ENCODE results near the gene DNAJC17. TPM values are rescaled to one million over a fixed set of nuclear protein-coding genes. Genes with fewer than 3 reads are reported as not detected.

Gene DNAJC17
- total and polyA plus RNA-seq, 2 donors from 2014 or later, result 41.6 to 56.7 TPM

DNA sequence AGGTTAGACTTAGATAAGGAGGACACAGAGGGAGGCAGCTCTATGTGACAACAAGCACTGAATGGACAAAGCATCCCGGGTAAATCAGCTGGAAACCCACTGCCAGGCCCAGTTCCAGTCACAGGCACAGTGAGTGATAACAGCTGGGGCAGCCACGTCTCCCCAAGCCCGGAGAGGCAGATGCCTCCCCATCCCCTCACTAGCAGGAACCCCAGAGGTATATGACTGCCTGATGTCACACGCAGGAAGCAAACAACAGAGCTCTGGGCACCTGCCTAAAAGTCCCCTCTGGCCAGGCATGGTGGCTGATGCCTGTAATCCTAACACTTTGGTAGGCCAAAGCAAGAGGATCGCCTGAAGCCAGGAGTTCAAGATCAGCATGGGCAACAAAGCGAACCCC is 19.3 kb downstream of the DNAJC17 start:
- FAIRE-seq, result no peak
- Histone ChIP-seq H3K4me1 (ENCODE audit: control insufficient read depth in 2 of 3, insufficient read depth in 2 of 3, low read depth in 1 of 3, low read length in 3 of 3) (peaks cover 5 to 34% (median 26%) of the 10 kb centered on the region in 3 donors), H3K27me3 (ENCODE audit: control insufficient read depth, insufficient read depth, low read length) (no peaks in the 10 kb centered on the region), H3K36me3 (ENCODE audit: control insufficient read depth in 2 of 3, insufficient read depth in 3 of 3, low read length in 3 of 3) (no peaks in the 10 kb centered on the region), H3K4me3 (ENCODE audit: low read length in 3 of 3) (no peak overlapping the region), H3K9me3 (ENCODE audit: control insufficient read depth in 2 of 3, insufficient read depth in 1 of 3, low read length in 3 of 3) (no peaks in the 10 kb centered on the region), H3K9ac (ENCODE audit: low read length in 3 of 3) (peak overlapping the region in 1 of 3 donors; percentile 48), H3K27ac (ENCODE audit: low read depth in 2 of 2, low read length in 2 of 2) (peak overlapping the region; percentile 80 to 84)
- intact Hi-C loops (cut with DNase I), result no loop called here
- no peak for DNase-seq
- TF ChIP-seq, protein P1, sequence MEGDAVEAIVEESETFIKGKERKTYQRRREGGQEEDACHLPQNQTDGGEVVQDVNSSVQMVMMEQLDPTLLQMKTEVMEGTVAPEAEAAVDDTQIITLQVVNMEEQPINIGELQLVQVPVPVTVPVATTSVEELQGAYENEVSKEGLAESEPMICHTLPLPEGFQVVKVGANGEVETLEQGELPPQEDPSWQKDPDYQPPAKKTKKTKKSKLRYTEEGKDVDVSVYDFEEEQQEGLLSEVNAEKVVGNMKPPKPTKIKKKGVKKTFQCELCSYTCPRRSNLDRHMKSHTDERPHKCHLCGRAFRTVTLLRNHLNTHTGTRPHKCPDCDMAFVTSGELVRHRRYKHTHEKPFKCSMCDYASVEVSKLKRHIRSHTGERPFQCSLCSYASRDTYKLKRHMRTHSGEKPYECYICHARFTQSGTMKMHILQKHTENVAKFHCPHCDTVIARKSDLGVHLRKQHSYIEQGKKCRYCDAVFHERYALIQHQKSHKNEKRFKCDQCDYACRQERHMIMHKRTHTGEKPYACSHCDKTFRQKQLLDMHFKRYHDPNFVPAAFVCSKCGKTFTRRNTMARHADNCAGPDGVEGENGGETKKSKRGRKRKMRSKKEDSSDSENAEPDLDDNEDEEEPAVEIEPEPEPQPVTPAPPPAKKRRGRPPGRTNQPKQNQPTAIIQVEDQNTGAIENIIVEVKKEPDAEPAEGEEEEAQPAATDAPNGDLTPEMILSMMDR (IDR thresholded peaks at IDR 0.05; ENCODE audit: borderline replicate concordance, extremely low read depth, insufficient read depth), result no peak

GRCh38 chr15:40787344-40787841 is 19.9 kb downstream of the DNAJC17 start:
- Histone ChIP-seq H3K27ac (ENCODE audit: low read depth in 2 of 2, low read length in 2 of 2) (peak overlapping the region; percentile 80 to 84), H3K4me1 (ENCODE audit: control insufficient read depth in 2 of 3, insufficient read depth in 2 of 3, low read depth in 1 of 3, low read length in 3 of 3) (peaks cover 5 to 34% (median 26%) of the 10 kb centered on the region in 3 donors), H3K27me3 (ENCODE audit: control insufficient read depth, insufficient read depth, low read length) (no peaks in the 10 kb centered on the region), H3K9ac (ENCODE audit: low read length in 3 of 3) (peak overlapping the region in 2 of 3 donors; percentile 37 to 48), H3K9me3 (ENCODE audit: control insufficient read depth in 2 of 3, insufficient read depth in 1 of 3, low read length in 3 of 3) (no peaks in the 10 kb centered on the region), H3K4me3 (ENCODE audit: low read length in 3 of 3) (peak overlapping the region in 1 of 3 donors; percentile 16), H3K36me3 (ENCODE audit: control insufficient read depth in 2 of 3, insufficient read depth in 3 of 3, low read length in 3 of 3) (no peaks in the 10 kb centered on the region)
- TF ChIP-seq, protein P1 (IDR thresholded peaks at IDR 0.05; ENCODE audit: borderline replicate concordance, extremely low read depth, insufficient read depth), result no peak
- DNase-seq (peak; percentile 72 to 88 (median 77)), FAIRE-seq (no peak)
- intact Hi-C loops (cut with DNase I), result no loop called here

DNA sequence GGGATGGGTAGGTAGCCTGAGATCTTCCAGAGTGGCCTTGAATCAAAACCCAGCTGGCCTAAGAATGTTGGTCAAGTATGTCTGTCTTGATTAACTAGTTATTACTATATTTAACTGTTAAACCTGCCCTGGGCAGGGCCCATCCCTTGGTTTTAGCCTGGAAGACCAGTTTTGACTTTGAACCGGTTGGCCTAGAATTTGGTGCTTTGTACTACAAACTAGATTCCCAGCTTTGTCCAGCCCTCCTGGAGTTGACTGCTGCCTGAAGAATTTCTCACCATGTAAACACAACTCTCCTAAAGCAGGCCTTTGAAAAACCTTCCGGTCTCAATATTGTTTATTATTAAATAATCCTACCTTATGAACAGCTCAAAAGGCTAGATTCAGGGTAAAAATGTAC is 21.5 kb downstream of the DNAJC17 start:
- no peaks in the 10 kb centered on the region for H3K36me3 ChIP-seq (ENCODE audit: control insufficient read depth in 2 of 3, insufficient read depth in 3 of 3, low read length in 3 of 3)
- H3K4me3 ChIP-seq (ENCODE audit: low read length in 3 of 3), result no peak overlapping the region
- TF ChIP-seq, protein P1 (IDR thresholded peaks at IDR 0.05; ENCODE audit: borderline replicate concordance, extremely low read depth, insufficient read depth), result no peak
- H3K9me3 ChIP-seq (ENCODE audit: control insufficient read depth in 2 of 3, insufficient read depth in 1 of 3, low read length in 3 of 3), result no peaks in the 10 kb centered on the region
- DNase-seq (no peak), FAIRE-seq (no peak)
- peaks cover 5 to 34% (median 26%) of the 10 kb centered on the region in 3 donors for H3K4me1 ChIP-seq (ENCODE audit: control insufficient read depth in 2 of 3, insufficient read depth in 2 of 3, low read depth in 1 of 3, low read length in 3 of 3)
- peak overlapping the region in 1 of 3 donors; percentile 6 for H3K9ac ChIP-seq (ENCODE audit: low read length in 3 of 3)
- intact Hi-C loops (cut with DNase I), result no loop called here
- H3K27me3 ChIP-seq (ENCODE audit: control insufficient read depth, insufficient read depth, low read length), result no peaks in the 10 kb centered on the region
- peak overlapping the region; percentile 38 to 45 for H3K27ac ChIP-seq (ENCODE audit: low read depth in 2 of 2, low read length in 2 of 2)

- FAIRE-seq (no peak), DNase-seq (no peak)
- H3K4me3 ChIP-seq (ENCODE audit: low read length in 3 of 3), result no peak overlapping the region
- H3K4me1 ChIP-seq (ENCODE audit: control insufficient read depth in 2 of 3, insufficient read depth in 2 of 3, low read depth in 1 of 3, low read length in 3 of 3), result peaks cover 5 to 34% (median 26%) of the 10 kb centered on the region in 3 donors
- intact Hi-C loops (cut with DNase I), result no loop called here
- peak overlapping the region; percentile 38 to 45 for H3K27ac ChIP-seq (ENCODE audit: low read depth in 2 of 2, low read length in 2 of 2)
- no peaks in the 10 kb centered on the region for H3K27me3 ChIP-seq (ENCODE audit: control insufficient read depth, insufficient read depth, low read length)
- H3K36me3 ChIP-seq (ENCODE audit: control insufficient read depth in 2 of 3, insufficient read depth in 3 of 3, low read length in 3 of 3), result no peaks in the 10 kb centered on the region
- peak overlapping the region in 1 of 3 donors; percentile 6 for H3K9ac ChIP-seq (ENCODE audit: low read length in 3 of 3)
- TF ChIP-seq, protein P1 (IDR thresholded peaks at IDR 0.05; ENCODE audit: borderline replicate concordance, extremely low read depth, insufficient read depth), result no peak
- no peaks in the 10 kb centered on the region for H3K9me3 ChIP-seq (ENCODE audit: control insufficient read depth in 2 of 3, insufficient read depth in 1 of 3, low read length in 3 of 3)
Observed at GRCh38 chr15:40785164-40785563, 22.1 kb downstream of the DNAJC17 start.
